GM12891 (cell line): ENCODE data around the gene ATP8B1.

Experiments
- POLR2A ChIP-seq: IDR thresholded peaks from 2 replicates; pipeline ENCODE4 v1.6.1; 2011; ENCODE audit warnings: low read depth, low read length, control low read depth
- POLR2AphosphoS5 ChIP-seq: IDR thresholded peaks from 2 replicates; pipeline ENCODE4 v1.6.1; 2011; ENCODE audit warnings: low read depth, low read length, control low read depth
- TAF1 ChIP-seq: IDR thresholded peaks from 2 replicates; pipeline ENCODE4 v1.6.1; 2011; ENCODE audit warnings: low read depth, low read length, control low read depth

DNA sequence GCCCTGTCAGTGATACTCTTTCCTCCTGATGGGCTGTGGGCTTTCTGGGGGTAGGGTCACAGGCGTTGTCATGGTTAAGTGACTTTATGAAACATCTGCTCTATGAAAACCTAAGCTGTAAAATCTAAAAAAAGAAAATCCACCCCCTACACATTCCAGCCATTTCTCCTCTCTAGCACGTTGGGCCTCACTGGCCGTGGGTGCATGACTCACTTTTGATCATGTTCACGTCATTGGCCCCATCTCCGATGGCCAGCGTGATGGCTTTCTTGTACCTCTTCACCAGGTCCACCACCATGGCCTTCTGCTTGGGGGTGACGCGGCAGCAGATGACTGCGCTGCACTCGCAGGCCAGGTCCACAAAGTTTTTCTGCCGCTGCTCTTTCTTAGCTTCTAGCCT, 142.2 kb downstream of the ATP8B1 start:
- no peak for TF ChIP-seq POLR2AphosphoS5
- TF ChIP-seq POLR2A, result no peak
- no peak for TF ChIP-seq TAF1
